K562 (cell line): ENCODE results near the gene SVEP1. TPM values are rescaled to one million over a fixed set of nuclear protein-coding genes. Genes with fewer than 3 reads are reported as not detected.

ENCODE experiments used
- GTF2F1 ChIP-seq: IDR thresholded peaks from 2 replicates; pipeline ENCODE4 v1.6.1; 2011; ENCODE audit warnings: low read depth, low read length, improper control_type of control experiment
- HCFC1 ChIP-seq: IDR thresholded peaks from 2 replicates; pipeline ENCODE4 v1.6.1; 2012; ENCODE audit warnings: low read depth, low read length, improper control_type of control experiment
- MCM7 ChIP-seq, 2 experiments: fragments of 450-650 bp; IDR thresholded peaks; 2 replicates each; pipeline ENCODE4 v1.6.1; 2016 to 2018
- MEF2A ChIP-seq: IDR thresholded peaks from 2 replicates; pipeline ENCODE4 v1.6.1; 2011; ENCODE audit warnings: low read depth, mild to moderate bottlenecking, low read length, moderate library complexity; ENCODE audit not compliant: control insufficient read depth
- MEF2D ChIP-seq: conservative IDR thresholded peaks from 2 replicates; pipeline ENCODE4 v1.6.1; 2016; ENCODE audit warnings: low read depth, missing genetic modification characterization, missing compliant biosample characterization
- MLX ChIP-seq, 2 experiments: fragments of 450-650 bp in 1 of 2; sonication (generic) in 1 of 2; formaldehyde crosslinking; conservative IDR thresholded peaks; 2 replicates each; pipeline versions ENCODE4 v1.4.0 to v1.8.1; 2020 to 2022; ENCODE audit warnings: mild to moderate bottlenecking in 1 of 2, missing genetic modification reagents in 1 of 2
- POLR2B ChIP-seq: fragments of 450-650 bp; IDR thresholded peaks from 2 replicates; pipeline ENCODE4 v1.6.1; 2018; ENCODE audit warnings: low read depth; ENCODE audit not compliant: partially characterized antibody
- SAP30 ChIP-seq: fragments of 200-600 bp; sonication (generic); IDR thresholded peaks from 2 replicates; pipeline ENCODE4 v1.6.1; 2012; ENCODE audit warnings: borderline replicate concordance, low read depth, mild to moderate bottlenecking, moderate library complexity, low read length, control low read depth, inconsistent platforms; ENCODE audit not compliant: insufficient read depth, poor library complexity, severe bottlenecking
- TRIM24 ChIP-seq, 2 experiments: fragments of 450-650 bp; IDR thresholded peaks; 2 replicates each; pipeline ENCODE4 v1.6.1; 2016
- ZBTB40 ChIP-seq, 2 experiments: fragments of 450-650 bp in 1 of 2; sonication (generic) in 1 of 2; formaldehyde crosslinking in 1 of 2; IDR thresholded peaks; 2 replicates each; pipeline versions ENCODE4 v1.7.1 to v1.9.0; 2016 to 2022; ENCODE audit warnings: inconsistent platforms in 1 of 2, mild to moderate bottlenecking in 1 of 2, missing genetic modification reagents in 1 of 2
- ZNF589 ChIP-seq: fragments of 200-800 bp; sonication (Bioruptor generic); IDR thresholded peaks from 2 replicates; pipeline ENCODE4 v1.6.1; 2016; ENCODE audit warnings: low read depth, missing genetic modification characterization, missing compliant biosample characterization
- polyA plus RNA-seq, 8 experiments: library from polyadenylated mRNA; depleted of rRNA in 4 of 8; stranded (reverse) in 5 of 8; unstranded in 3 of 8; fragments of >200 nt; fragmentation: Nextera tagmentation in 2 of 8; fragmentation: Illumina TruSeq in 1 of 8; extraction: Ambion mirVana in 2 of 8; extraction: Trizol in 1 of 8; gene quantifications; 2 replicates each; pipeline versions ENCODE4 v1.2.1 to v1.2.3, GENCODE V29; 2011 to 2014; ENCODE audit warnings: inconsistent platforms in 1 of 8, missing spikeins in 1 of 8
- total RNA-seq, 7 experiments: library from RNA; depleted of rRNA in 6 of 7; stranded (reverse); fragments of >200 nt in 6 of 7; fragmentation: Illumina TruSeq in 2 of 7; extraction: Trizol in 2 of 7; gene quantifications; 2 replicates each; pipeline versions ENCODE4 v1.2.1 to v1.2.3, GENCODE V29; 2011 to 2021; ENCODE audit warnings: low replicate concordance in 1 of 7

SVEP1 gene
- total and polyA plus RNA-seq, 9 of the 15 experiments (the other 6 are each of a cell fraction or from before 2014, with no cell fraction given), result 0.20 to 0.84 (median 0.43) TPM

GRCh38 chr9:110464321-110464720 lies 115.2 kb downstream of the SVEP1 start (continued):
- TF ChIP-seq ZBTB40 (IDR thresholded peaks at IDR 0.05) (peak; percentile 44; the same call in 1 of the 2 replicates), ZBTB40 (CRISPR knock-in tag; IDR thresholded peaks at IDR 0.05) (no peak), SAP30 (no peak), MCM7 (IDR thresholded peaks at IDR 0.05) (no peak), HCFC1 (peak; percentile 65), ZNF589 (CRISPR knock-in tag) (no peak), MEF2A (no peak), GTF2F1 (no peak), MLX (CRISPR knock-in tag; conservative IDR thresholded peaks at IDR 0.05) (no peak), MEF2D (tag) (no peak), TRIM24 (IDR thresholded peaks at IDR 0.05) (no peak), POLR2B (no peak)
